A549 (cell line): ENCODE measurements around the gene OPRL1.

Experiments
- CTCF ChIP-seq: fragments of >200 bp; sonication (Bioruptor Twin); formaldehyde crosslinking; IDR thresholded peaks from 3 replicates; pipeline ENCODE4 v1.5.1; 2016
- KDM5A ChIP-seq: fragments of 200-600 bp; sonication (generic); IDR thresholded peaks from 2 replicates; pipeline ENCODE4 v1.6.1; 2016; ENCODE audit warnings: antibody characterized with exemption, mild to moderate bottlenecking
- NR3C1 ChIP-seq: fragments of >200 bp; sonication (Bioruptor Twin); formaldehyde crosslinking; IDR thresholded peaks from 3 replicates; pipeline ENCODE4 v1.6.1; 2017
- RARB ChIP-seq: fragments of 250-450 bp; sonication (Bioruptor Pico); IDR thresholded peaks from 2 replicates; pipeline ENCODE4 v1.8.0; 2021; ENCODE audit warnings: mild to moderate bottlenecking, moderate library complexity

GRCh38 chr20:64115171-64115911, 35.5 kb downstream of the OPRL1 start:
- TF ChIP-seq CTCF = no peak
- no peak for TF ChIP-seq RARB (CRISPR knock-in tag)
- TF ChIP-seq KDM5A = no peak
- no peak for TF ChIP-seq NR3C1
